HepG2 (cell line): ENCODE results near the gene GFOD1. TPM values are rescaled to one million over a fixed set of nuclear protein-coding genes. Genes with fewer than 3 reads are reported as not detected.

Experiments used
- ATAC-seq: fragments of 200-7000 bp; cut with Tn5 transposase; 3 replicates; pipeline ENCODE4 v1.9.1; 2020; ENCODE audit warnings: mild to moderate bottlenecking, moderate library complexity
- BruUV-seq: library from RNA; stranded (reverse); fragments of 400-500 nt; replicated peaks from 2 replicates; lab custom pipeline; 2021; lab: Mats Ljungman, UMichigan
- CTCF ChIA-PET: fragments of 300-600 bp; formaldehyde crosslinking; extraction: SDS; loops from one replicate; lab custom pipeline; 2021; ENCODE audit warnings: low total read pairs, inconsistent platforms, low intra/inter-chr PET ratio; lab: Yijun Ruan, JAX
- POLR2A ChIA-PET: fragments of 350-600 bp; sonication (Branson Sonifier 250); formaldehyde crosslinking; loops from one replicate; lab custom pipeline; 2020; ENCODE audit warnings: antibody characterized with exemption, inconsistent platforms; lab: Yijun Ruan, JAX
- DNase-seq: peaks from one replicate; pipeline ENCODE4 v3.0.0-alpha.2; 2015; ENCODE audit warnings: low spot score
- FAIRE-seq: peaks from 3 replicates; lab custom pipeline; 2011; peaks lifted over from hg19 to GRCh38; lab: Jason Lieb, UNC
- H2AFZ ChIP-seq: one replicate; pipeline ENCODE4 v1.6.1; 2011; ENCODE audit warnings: low read length, inconsistent platforms
- H3K27ac ChIP-seq: fragments of 300-600 bp; 3 replicates; pipeline ENCODE4 v1.8.0; 2011; ENCODE audit warnings: mixed run types, mild to moderate bottlenecking, mixed read lengths, low read length, inconsistent platforms; ENCODE audit not compliant: insufficient read depth; ENCODE audit errors: extremely low read length
- H3K27me3 ChIP-seq, 2 experiments: fragments of 200-600 bp in 1 of 2; 2 replicates in 1 of 2; 3 replicates in 1 of 2; pipeline versions ENCODE4 v1.6.0 to v1.8.0; 2011; ENCODE audit warnings: low read length in 2 of 2, mild to moderate bottlenecking in 2 of 2, moderate library complexity in 2 of 2, inconsistent platforms in 1 of 2; ENCODE audit not compliant: insufficient read depth in 2 of 2, control insufficient read depth in 1 of 2
- H3K36me3 ChIP-seq, 2 experiments: fragments of 200-600 bp in 1 of 2; replicated peaks in 1 of 2; 2 replicates in 1 of 2; 3 replicates in 1 of 2; pipeline versions ENCODE4 v1.5.1 to v1.8.0; 2011; ENCODE audit warnings: low read length in 2 of 2, inconsistent platforms in 1 of 2; ENCODE audit not compliant: insufficient read depth in 2 of 2, control insufficient read depth in 1 of 2
- H3K4me1 ChIP-seq: 2 replicates; pipeline ENCODE4 v1.5.1; 2012; ENCODE audit warnings: low read length, inconsistent platforms; ENCODE audit not compliant: insufficient read depth
- H3K4me2 ChIP-seq: 2 replicates; pipeline ENCODE4 v1.6.0; 2011; ENCODE audit warnings: low read depth, low read length, inconsistent platforms
- H3K4me3 ChIP-seq, 3 experiments: fragments of 200-600 bp in 1 of 3; sonication (generic), shearing (Covaris generic) in 1 of 3; replicated peaks in 1 of 3; 2 replicates each; pipeline ENCODE4 v1.5.1; 2011 to 2016; ENCODE audit warnings: low read length in 3 of 3, inconsistent platforms in 2 of 3, low read depth in 2 of 3, mild to moderate bottlenecking in 2 of 3, control low read depth in 1 of 3, mixed read lengths in 1 of 3; ENCODE audit not compliant: insufficient read depth in 1 of 3
- H3K79me2 ChIP-seq: one replicate; pipeline ENCODE4 v1.6.1; 2011; ENCODE audit warnings: low read length, inconsistent platforms; ENCODE audit not compliant: insufficient read depth
- H3K9ac ChIP-seq: 2 replicates; pipeline ENCODE4 v1.6.0; 2011; ENCODE audit warnings: mild to moderate bottlenecking, low read depth, low read length, inconsistent platforms; ENCODE audit not compliant: insufficient read depth
- H3K9me3 ChIP-seq: 2 replicates; pipeline ENCODE4 v1.5.1; 2012; ENCODE audit warnings: mild to moderate bottlenecking, low read length
- H4K20me1 ChIP-seq: 2 replicates; pipeline ENCODE4 v1.6.0; 2011; ENCODE audit warnings: inconsistent platforms, mild to moderate bottlenecking, low read length, moderate library complexity; ENCODE audit not compliant: insufficient read depth
- ARNT ChIP-seq: fragments of 450-650 bp; IDR thresholded peaks from 2 replicates; pipeline ENCODE4 v1.6.1; 2017
- ASH2L ChIP-seq: fragments of 300-600, 200-600 bp; sonication (generic); IDR thresholded peaks from 2 replicates; pipeline ENCODE4 v1.7.0; 2017; ENCODE audit warnings: low read depth, mild to moderate bottlenecking, moderate library complexity, mixed read lengths, low read length; ENCODE audit not compliant: insufficient read length
- BRCA1 ChIP-seq: sonication (generic); formaldehyde crosslinking; IDR thresholded peaks from 2 replicates; pipeline ENCODE4 v1.4.0; 2020; ENCODE audit warnings: missing genetic modification reagents
- GABPA ChIP-seq, 2 experiments: IDR thresholded peaks; 2 replicates each; pipeline ENCODE4 v1.6.1; 2011 to 2016; ENCODE audit warnings: low read depth in 2 of 2, low read length in 1 of 2, missing biosample characterization in 1 of 2, missing genetic modification characterization in 1 of 2
- MATR3 ChIP-seq: sonication (generic); formaldehyde crosslinking; IDR thresholded peaks from 2 replicates; pipeline ENCODE4 v1.4.0; 2020; ENCODE audit warnings: missing genetic modification reagents
- POLR2G ChIP-seq: fragments of 200-400 bp; formaldehyde crosslinking; IDR thresholded peaks from 2 replicates; pipeline ENCODE4 v1.6.1; 2018; ENCODE audit warnings: mild to moderate bottlenecking, low read depth, low read length, moderate library complexity
- RFX5 ChIP-seq: IDR thresholded peaks from 2 replicates; pipeline ENCODE4 v1.6.1; 2011; ENCODE audit warnings: low read depth, low read length, improper control_type of control experiment
- SATB2 ChIP-seq: sonication (generic); formaldehyde crosslinking; IDR thresholded peaks from 2 replicates; pipeline ENCODE4 v1.5.0; 2020; ENCODE audit warnings: missing genetic modification reagents
- ZFP36L2 ChIP-seq: sonication (generic); formaldehyde crosslinking; IDR thresholded peaks from 2 replicates; pipeline ENCODE4 v1.4.0; 2020; ENCODE audit warnings: missing genetic modification reagents
- ZFY ChIP-seq: sonication (generic); formaldehyde crosslinking; IDR thresholded peaks from 2 replicates; pipeline ENCODE4 v1.4.0; 2020; ENCODE audit warnings: missing genetic modification reagents
- ZNF101 ChIP-seq: sonication (generic); formaldehyde crosslinking; IDR thresholded peaks from 2 replicates; pipeline ENCODE4 v1.4.0; 2020; ENCODE audit warnings: mild to moderate bottlenecking, low read depth, missing genetic modification reagents, borderline replicate concordance
- ZNF550 ChIP-seq: sonication (generic); formaldehyde crosslinking; IDR thresholded peaks from 2 replicates; pipeline ENCODE4 v1.4.0; 2020; ENCODE audit warnings: mild to moderate bottlenecking, missing genetic modification reagents, borderline replicate concordance
- ZNF556 ChIP-seq: sonication (generic); formaldehyde crosslinking; IDR thresholded peaks from 2 replicates; pipeline ENCODE4 v1.4.0; 2020; ENCODE audit warnings: mild to moderate bottlenecking, missing genetic modification reagents, borderline replicate concordance
- ZNF616 ChIP-seq: sonication (generic); formaldehyde crosslinking; IDR thresholded peaks from 2 replicates; pipeline ENCODE4 v1.5.0; 2020; ENCODE audit warnings: low read depth, mild to moderate bottlenecking, missing genetic modification reagents
- ZNF83 ChIP-seq: sonication (generic); formaldehyde crosslinking; IDR thresholded peaks from 2 replicates; pipeline ENCODE4 v1.4.0; 2020; ENCODE audit warnings: missing genetic modification reagents, mild to moderate bottlenecking, borderline replicate concordance
- WGBS: methylation state at CpG from one replicate; pipeline ENCODE4 v1.1.6; 2017; ENCODE audit warnings: low lambda C conversion rate; 5-methylcytosine and 5-hydroxymethylcytosine counted together
- in situ Hi-C: cut with HindIII; loops from 2 replicates; pipeline ENCODE4 v1.10.0; 2017; ENCODE audit warnings: low pct_unique_long_range_greater_than_20kb; ENCODE audit not compliant: extremely low pct_ligation_motif_present
- intact Hi-C: fragments of 100-400 bp; cut with micrococcal nuclease; formaldehyde crosslinking; loops from one replicate; pipeline ENCODE4 v1.10.0; 2022; ENCODE audit not compliant: unreplicated experiment
- polyA plus RNA-seq, 8 experiments: library from polyadenylated mRNA; depleted of rRNA in 3 of 8; stranded (reverse) in 7 of 8; unstranded in 1 of 8; fragments of >200 nt; fragmentation: Illumina TruSeq in 4 of 8; extraction: Trizol in 4 of 8; gene quantifications; 2 replicates each; pipeline versions ENCODE4 v1.2.1 to v1.2.3, GENCODE V29; 2011 to 2016; ENCODE audit warnings: low read depth in 4 of 8, missing spikeins in 1 of 8, mixed read lengths in 1 of 8; ENCODE audit not compliant: insufficient read depth in 1 of 8
- total RNA-seq, 5 experiments: library from RNA; depleted of rRNA; stranded (reverse); fragments of >200 nt; fragmentation: Illumina TruSeq; extraction: Trizol; gene quantifications; 2 replicates each; pipeline ENCODE4 v1.2.3, GENCODE V29; 2016; ENCODE audit warnings: low read depth in 1 of 5
- TF ChIP-seq, protein P1 (sequence below): IDR thresholded peaks from 2 replicates; pipeline ENCODE4 v1.6.1; 2016; ENCODE audit warnings: missing biosample characterization, missing genetic modification reagents, low read depth
- TF ChIP-seq, protein P2 (sequence below): sonication (generic); formaldehyde crosslinking; IDR thresholded peaks from 2 replicates; pipeline ENCODE4 v1.5.0; 2020; ENCODE audit warnings: missing genetic modification reagents
- TF ChIP-seq, protein P3 (sequence below): sonication (generic); formaldehyde crosslinking; IDR thresholded peaks from 2 replicates; pipeline ENCODE4 v1.5.0; 2020; ENCODE audit warnings: missing genetic modification reagents
- TF ChIP-seq, protein P4 (sequence below): sonication (generic); formaldehyde crosslinking; IDR thresholded peaks from 2 replicates; pipeline ENCODE4 v1.8.0; 2022; ENCODE audit warnings: mild to moderate bottlenecking, missing genetic modification reagents

Gene GFOD1
- total and polyA plus RNA-seq, 2 of the 13 experiments (the other 11 are each of a cell fraction or from before 2014, with no cell fraction given) = 1.9 to 6.4 TPM

DNA sequence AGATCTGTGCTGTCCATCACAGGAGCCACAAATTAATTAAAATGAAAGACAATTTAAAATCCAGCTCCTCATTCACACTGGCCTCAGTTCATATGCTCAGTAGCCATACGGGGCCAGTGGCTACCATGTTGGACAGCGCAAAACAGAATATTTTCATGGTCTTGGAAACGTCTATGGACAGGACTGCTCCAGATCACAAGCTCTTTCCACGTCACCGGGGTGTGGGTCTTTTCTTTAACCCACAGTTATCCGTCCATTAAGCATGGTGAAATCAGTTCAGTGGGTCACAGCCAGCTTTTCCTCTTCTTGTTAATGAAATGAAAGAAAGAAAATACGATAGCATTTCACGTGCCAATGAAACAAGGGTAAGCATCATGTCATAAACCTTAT, 24.1 kb downstream of the GFOD1 start:
- peaks cover 24% of the 10 kb centered on the region for H3K4me1 ChIP-seq
- ATAC-seq (no peak), DNase-seq (no peak)
- BruUV-seq = no TSS peak
- in situ Hi-C loops = no loop called here
- no peak overlapping the region for H3K4me3 ChIP-seq
- intact Hi-C loops = no loop called here
- no peaks in the 10 kb centered on the region for H3K27me3 ChIP-seq
- no peaks in the 10 kb centered on the region for H3K79me2 ChIP-seq
- no peaks in the 10 kb centered on the region for H3K9me3 ChIP-seq
- POLR2A ChIA-PET = no interaction called here
- no peak overlapping the region for H2AFZ ChIP-seq
- TF ChIP-seq, protein P1, sequence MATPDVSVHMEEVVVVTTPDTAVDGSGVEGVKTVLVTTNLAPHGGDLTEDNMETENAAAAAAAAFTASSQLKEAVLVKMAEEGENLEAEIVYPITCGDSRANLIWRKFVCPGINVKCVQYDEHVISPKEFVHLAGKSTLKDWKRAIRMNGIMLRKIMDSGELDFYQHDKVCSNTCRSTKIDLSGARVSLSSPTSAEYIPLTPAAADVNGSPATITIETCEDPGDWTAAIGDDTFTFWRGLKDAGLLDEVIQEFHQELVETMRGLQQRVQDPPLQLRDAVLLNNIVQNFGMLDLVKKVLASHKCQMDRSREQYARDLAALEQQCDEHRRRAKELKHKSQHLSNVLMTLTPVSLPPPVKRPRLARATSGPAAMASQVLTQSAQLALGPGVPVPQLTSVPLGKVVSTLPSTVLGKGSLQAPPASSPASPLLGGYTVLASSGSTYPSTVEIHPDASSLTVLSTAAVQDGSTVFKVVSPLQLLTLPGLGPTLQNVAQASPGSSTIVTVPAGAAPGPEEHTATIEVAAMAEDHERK (CRISPR knock-in tag) = no peak
- TF ChIP-seq ZNF83 = no peak
- TF ChIP-seq ZFP36L2 (CRISPR knock-in tag) = no peak
- TF ChIP-seq, protein P2, sequence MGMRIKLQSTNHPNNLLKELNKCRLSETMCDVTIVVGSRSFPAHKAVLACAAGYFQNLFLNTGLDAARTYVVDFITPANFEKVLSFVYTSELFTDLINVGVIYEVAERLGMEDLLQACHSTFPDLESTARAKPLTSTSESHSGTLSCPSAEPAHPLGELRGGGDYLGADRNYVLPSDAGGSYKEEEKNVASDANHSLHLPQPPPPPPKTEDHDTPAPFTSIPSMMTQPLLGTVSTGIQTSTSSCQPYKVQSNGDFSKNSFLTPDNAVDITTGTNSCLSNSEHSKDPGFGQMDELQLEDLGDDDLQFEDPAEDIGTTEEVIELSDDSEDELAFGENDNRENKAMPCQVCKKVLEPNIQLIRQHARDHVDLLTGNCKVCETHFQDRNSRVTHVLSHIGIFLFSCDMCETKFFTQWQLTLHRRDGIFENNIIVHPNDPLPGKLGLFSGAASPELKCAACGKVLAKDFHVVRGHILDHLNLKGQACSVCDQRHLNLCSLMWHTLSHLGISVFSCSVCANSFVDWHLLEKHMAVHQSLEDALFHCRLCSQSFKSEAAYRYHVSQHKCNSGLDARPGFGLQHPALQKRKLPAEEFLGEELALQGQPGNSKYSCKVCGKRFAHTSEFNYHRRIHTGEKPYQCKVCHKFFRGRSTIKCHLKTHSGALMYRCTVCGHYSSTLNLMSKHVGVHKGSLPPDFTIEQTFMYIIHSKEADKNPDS (CRISPR knock-in tag) = no peak
- no peak for TF ChIP-seq MATR3
- TF ChIP-seq ARNT = no peak
- TF ChIP-seq ZNF556 = no peak
- TF ChIP-seq SATB2 (CRISPR knock-in tag) = no peak
- TF ChIP-seq POLR2G = no peak
- TF ChIP-seq ASH2L = no peak
- TF ChIP-seq BRCA1 (CRISPR knock-in tag) = no peak
- TF ChIP-seq ZNF616 (CRISPR knock-in tag) = no peak
- TF ChIP-seq, protein P3, sequence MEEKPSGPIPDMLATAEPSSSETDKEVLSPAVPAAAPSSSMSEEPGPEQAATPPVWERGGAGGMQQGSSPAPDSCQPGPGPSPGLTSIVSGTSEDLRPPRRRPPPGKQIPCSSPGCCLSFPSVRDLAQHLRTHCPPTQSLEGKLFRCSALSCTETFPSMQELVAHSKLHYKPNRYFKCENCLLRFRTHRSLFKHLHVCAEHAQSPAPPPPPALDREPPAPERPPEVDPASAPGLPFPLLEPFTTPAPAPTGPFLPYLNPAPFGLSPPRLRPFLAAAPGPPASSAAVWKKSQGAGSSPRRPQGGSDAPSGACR (CRISPR knock-in tag) = no peak
- no peak for TF ChIP-seq ZNF101
- no peak for TF ChIP-seq ZNF550 (CRISPR knock-in tag)
- no peak for TF ChIP-seq GABPA (IDR thresholded peaks at IDR 0.05; ENCODE audit: low read depth, low read length)
- TF ChIP-seq GABPA (CRISPR knock-in tag; IDR thresholded peaks at IDR 0.05; ENCODE audit: low read depth) = no peak
- no peak for TF ChIP-seq RFX5
- TF ChIP-seq, protein P4, sequence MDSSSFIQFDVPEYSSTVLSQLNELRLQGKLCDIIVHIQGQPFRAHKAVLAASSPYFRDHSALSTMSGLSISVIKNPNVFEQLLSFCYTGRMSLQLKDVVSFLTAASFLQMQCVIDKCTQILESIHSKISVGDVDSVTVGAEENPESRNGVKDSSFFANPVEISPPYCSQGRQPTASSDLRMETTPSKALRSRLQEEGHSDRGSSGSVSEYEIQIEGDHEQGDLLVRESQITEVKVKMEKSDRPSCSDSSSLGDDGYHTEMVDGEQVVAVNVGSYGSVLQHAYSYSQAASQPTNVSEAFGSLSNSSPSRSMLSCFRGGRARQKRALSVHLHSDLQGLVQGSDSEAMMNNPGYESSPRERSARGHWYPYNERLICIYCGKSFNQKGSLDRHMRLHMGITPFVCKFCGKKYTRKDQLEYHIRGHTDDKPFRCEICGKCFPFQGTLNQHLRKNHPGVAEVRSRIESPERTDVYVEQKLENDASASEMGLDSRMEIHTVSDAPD (CRISPR knock-in tag) = no peak
- no peak for TF ChIP-seq ZFY
- TF ChIP-seq, all 625 proteins: peak for 0
- Histone ChIP-seq H3K4me2 (no peak overlapping the region), H3K9ac (no peak overlapping the region), H4K20me1 (no peaks in the 10 kb centered on the region), H3K36me3 (no peaks in the 10 kb centered on the region), H3K27ac (no peak overlapping the region)
- CTCF ChIA-PET = no interaction called here
- FAIRE-seq = no peak
- WGBS = 96% methylated on average over 8 of the region's 8 CpGs
